Neural progenitor cell (in vitro differentiated cells): ENCODE data around the gene EVA1A. TPM values are rescaled to one million over a fixed set of nuclear protein-coding genes. Genes with fewer than 3 reads are reported as not detected.

Source experiments
- DNase-seq: peaks from one replicate; pipeline ENCODE4 v3.0.0-alpha.2; 2016; ENCODE audit warnings: low spot score
- H2AFZ ChIP-seq: fragments of 200-600 bp; sonication (generic); replicated peaks from 2 replicates; pipeline ENCODE4 v1.6.1; 2016; ENCODE audit warnings: antibody characterized with exemption
- H3F3A ChIP-seq: fragments of 200-600 bp; sonication (generic); 2 replicates; pipeline ENCODE4 v1.6.1; 2016; ENCODE audit warnings: antibody characterized with exemption, low read depth
- H3K27ac ChIP-seq: fragments of 200-600 bp; sonication (generic); 2 replicates; pipeline ENCODE4 v1.5.1; 2016; ENCODE audit warnings: mild to moderate bottlenecking
- H3K27me3 ChIP-seq: fragments of 200-600 bp; sonication (generic); 2 replicates; pipeline ENCODE4 v1.6.1; 2016; ENCODE audit warnings: mild to moderate bottlenecking, moderate library complexity
- H3K36me3 ChIP-seq: fragments of 200-600 bp; sonication (generic); 2 replicates; pipeline ENCODE4 v1.5.1; 2016
- H3K4me1 ChIP-seq: fragments of 200-600 bp; sonication (generic); 2 replicates; pipeline ENCODE4 v1.6.1; 2016; ENCODE audit warnings: mixed run types
- H3K4me2 ChIP-seq: fragments of 200-600 bp; sonication (generic); 2 replicates; pipeline ENCODE4 v1.6.1; 2016
- H3K4me3 ChIP-seq: fragments of 200-600 bp; sonication (generic); 2 replicates; pipeline ENCODE4 v1.5.1; 2016
- H3K79me2 ChIP-seq: fragments of 200-600 bp; sonication (generic); 2 replicates; pipeline ENCODE4 v1.6.1; 2016; ENCODE audit warnings: low read depth
- H3K9ac ChIP-seq: fragments of 200-600 bp; sonication (generic); 2 replicates; pipeline ENCODE4 v1.6.1; 2016
- H3K9me3 ChIP-seq: fragments of 200-600 bp; sonication (generic); 2 replicates; pipeline ENCODE4 v1.5.1; 2016; ENCODE audit warnings: low read depth
- H4K20me1 ChIP-seq: fragments of 200-600 bp; sonication (generic); 2 replicates; pipeline ENCODE4 v1.6.1; 2016; ENCODE audit warnings: low read depth
- H3K27ac Mint-ChIP-seq: 3 replicates; pipeline ENCODE4 v1.8.0; 2021; ENCODE audit warnings: mixed read lengths
- H3K27me3 Mint-ChIP-seq: 2 replicates; pipeline ENCODE4 v1.8.0; 2022; ENCODE audit warnings: low read depth, mild to moderate bottlenecking, inconsistent platforms, moderate library complexity, mixed read lengths; ENCODE audit not compliant: insufficient read depth
- H3K36me3 Mint-ChIP-seq: 3 replicates; pipeline ENCODE4 v1.8.0; 2021; ENCODE audit warnings: mixed read lengths
- H3K4me1 Mint-ChIP-seq: 3 replicates; pipeline ENCODE4 v1.8.0; 2021; ENCODE audit warnings: mixed read lengths
- H3K4me3 Mint-ChIP-seq: 3 replicates; pipeline ENCODE4 v1.8.0; 2021; ENCODE audit warnings: mild to moderate bottlenecking, moderate library complexity, mixed read lengths
- H3K9me3 Mint-ChIP-seq: 3 replicates; pipeline ENCODE4 v1.8.0; 2020; ENCODE audit warnings: mixed read lengths
- CTCF ChIP-seq: fragments of 200-600 bp; sonication (generic); IDR thresholded peaks from 2 replicates; pipeline ENCODE4 v1.5.1; 2017; ENCODE audit warnings: antibody characterized with exemption, mild to moderate bottlenecking
- EZH2 ChIP-seq: fragments of 200-600 bp; sonication (generic); IDR thresholded peaks from 2 replicates; pipeline ENCODE4 v1.6.1; 2017; ENCODE audit warnings: antibody characterized with exemption, mild to moderate bottlenecking, moderate library complexity
- EZH2phosphoT487 ChIP-seq: fragments of 200-600 bp; sonication (generic); IDR thresholded peaks from 2 replicates; pipeline ENCODE4 v1.6.1; 2017; ENCODE audit warnings: antibody characterized with exemption
- total RNA-seq: library from RNA; depleted of rRNA; stranded (reverse); fragments of >200 nt; gene quantifications from 2 replicates; pipeline ENCODE4 v1.2.3, GENCODE V29; 2015; ENCODE audit warnings: low replicate concordance

EVA1A gene
- total RNA-seq, 1 donor from 2014 or later = 2.8 TPM

GRCh38 chr2:75551434-75551833, 9.3 kb downstream of the EVA1A start:
- H3K4me1 ChIP-seq = peaks cover 7% of the 10 kb centered on the region
- H2AFZ ChIP-seq = no peak overlapping the region
- Mint-ChIP-seq H3K27ac (no peak overlapping the region), H3K27me3 (peaks cover 2% of the 10 kb centered on the region), H3K36me3 (no peaks in the 10 kb centered on the region), H3K4me1 (peaks cover 29% of the 10 kb centered on the region), H3K9me3 (no peaks in the 10 kb centered on the region), H3K4me3 (no peak overlapping the region)
- no peaks in the 10 kb centered on the region for H3K36me3 ChIP-seq
- H3K27ac ChIP-seq = no peak overlapping the region
- H3K79me2 ChIP-seq = no peaks in the 10 kb centered on the region
- H3K4me2 ChIP-seq = no peak overlapping the region
- no peaks in the 10 kb centered on the region for H3F3A ChIP-seq
- no peaks in the 10 kb centered on the region for H3K9me3 ChIP-seq
- no peak overlapping the region for H3K4me3 ChIP-seq
- no peak overlapping the region for H3K9ac ChIP-seq
- no peaks in the 10 kb centered on the region for H4K20me1 ChIP-seq
- no peak for DNase-seq
- TF ChIP-seq EZH2phosphoT487 (no peak), EZH2 (no peak), CTCF (no peak)
- H3K27me3 ChIP-seq = no peaks in the 10 kb centered on the region

GRCh38 chr2:75549401-75550253, 11.1 kb downstream of the EVA1A start:
- no peak overlapping the region for H3K27ac ChIP-seq
- Mint-ChIP-seq H3K27ac (no peak overlapping the region), H3K4me1 (peaks cover 36% of the 10 kb centered on the region), H3K9me3 (no peaks in the 10 kb centered on the region), H3K36me3 (no peaks in the 10 kb centered on the region), H3K27me3 (peaks cover 2% of the 10 kb centered on the region), H3K4me3 (no peak overlapping the region)
- H3K79me2 ChIP-seq = no peaks in the 10 kb centered on the region
- no peaks in the 10 kb centered on the region for H3K9me3 ChIP-seq
- H4K20me1 ChIP-seq = no peaks in the 10 kb centered on the region
- DNase-seq = no peak
- no peak overlapping the region for H3K9ac ChIP-seq
- no peak overlapping the region for H3K4me3 ChIP-seq
- no peak for TF ChIP-seq EZH2
- no peak for TF ChIP-seq CTCF
- no peak for TF ChIP-seq EZH2phosphoT487
- H3K4me2 ChIP-seq = no peak overlapping the region
- H2AFZ ChIP-seq = no peak overlapping the region
- no peaks in the 10 kb centered on the region for H3K36me3 ChIP-seq
- H3K27me3 ChIP-seq = no peaks in the 10 kb centered on the region
- H3F3A ChIP-seq = no peaks in the 10 kb centered on the region
- peaks cover 19% of the 10 kb centered on the region for H3K4me1 ChIP-seq

GRCh38 chr2:75548036-75548573, 12.6 kb downstream of the EVA1A start:
- H3F3A ChIP-seq = no peaks in the 10 kb centered on the region
- Mint-ChIP-seq H3K4me1 (peaks cover 22% of the 10 kb centered on the region), H3K27ac (no peak overlapping the region), H3K4me3 (no peak overlapping the region), H3K27me3 (peaks cover 2% of the 10 kb centered on the region), H3K36me3 (no peaks in the 10 kb centered on the region), H3K9me3 (peaks cover 2% of the 10 kb centered on the region)
- H3K9me3 ChIP-seq = no peaks in the 10 kb centered on the region
- no peak for DNase-seq
- H3K27ac ChIP-seq = no peak overlapping the region
- no peak overlapping the region for H3K4me2 ChIP-seq
- no peaks in the 10 kb centered on the region for H3K79me2 ChIP-seq
- H3K4me1 ChIP-seq = peaks cover 11% of the 10 kb centered on the region
- H3K9ac ChIP-seq = no peak overlapping the region
- TF ChIP-seq EZH2phosphoT487 = no peak
- no peak for TF ChIP-seq EZH2
- no peak for TF ChIP-seq CTCF
- no peak overlapping the region for H2AFZ ChIP-seq
- H3K36me3 ChIP-seq = no peaks in the 10 kb centered on the region
- H4K20me1 ChIP-seq = no peaks in the 10 kb centered on the region
- no peaks in the 10 kb centered on the region for H3K27me3 ChIP-seq
- H3K4me3 ChIP-seq = no peak overlapping the region
